Spleen (tissue), 7 donors: Measurements from ENCODE around the gene KIF6.

ENCODE experiments used
- POLR2A ChIP-seq, 3 donors: fragments of 450-650 bp; IDR thresholded peaks; one replicate each; pipeline ENCODE4 v1.5.1; 2017; ENCODE audit warnings: antibody characterized with exemption in 3 of 3, mild to moderate bottlenecking in 1 of 3
- POLR2AphosphoS5 ChIP-seq, 3 donors: sonication (generic); formaldehyde crosslinking; IDR thresholded peaks; one replicate each; pipeline ENCODE4 v1.5.1; 2017; ENCODE audit warnings: antibody characterized with exemption in 3 of 3
- TF ChIP-seq, protein P1 (sequence below), 11 experiments: fragments of 200-600 bp in 7 of 11; fragments of 450-650 bp in 4 of 11; sonication (generic) in 4 of 11; IDR thresholded peaks in 8 of 11; conservative IDR thresholded peaks in 3 of 11; 1 replicate in 7 of 11; 2 replicates in 4 of 11; pipeline versions ENCODE4 v1.4.0 to v1.8.0; 2016 to 2021; ENCODE audit warnings: antibody characterized with exemption in 11 of 11, inconsistent platforms in 4 of 11, mild to moderate bottlenecking in 1 of 11
- donor health status: DM: no; HTN: no; CAD: no; lungs with moderate emphysema.
- donor health status: DM: no; HTN: no; CAD: no.
- donor health status: DM: no; HTN: no; CAD: no.

DNA sequence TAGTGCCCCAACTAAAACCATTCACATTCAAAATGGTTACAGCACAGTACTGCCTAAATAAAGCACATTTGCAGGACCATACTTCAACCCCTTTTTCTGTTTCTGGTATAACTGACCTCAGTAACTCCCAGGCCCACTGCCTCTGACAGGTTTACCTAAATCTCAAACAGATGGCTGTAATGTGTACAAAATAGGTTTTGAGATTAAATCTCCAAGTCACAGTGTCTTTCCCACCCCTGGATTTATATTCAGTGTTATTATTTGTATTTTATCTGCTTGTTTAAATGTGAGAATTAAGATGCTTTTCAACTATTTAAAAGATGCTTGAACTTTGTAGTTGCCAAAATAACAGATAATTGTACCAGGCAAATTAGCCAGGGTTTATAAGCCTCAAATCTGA is 4.7 kb upstream of the KIF6 start:
- no peak for TF ChIP-seq POLR2A (IDR thresholded peaks at IDR 0.05)
- TF ChIP-seq, protein P1, sequence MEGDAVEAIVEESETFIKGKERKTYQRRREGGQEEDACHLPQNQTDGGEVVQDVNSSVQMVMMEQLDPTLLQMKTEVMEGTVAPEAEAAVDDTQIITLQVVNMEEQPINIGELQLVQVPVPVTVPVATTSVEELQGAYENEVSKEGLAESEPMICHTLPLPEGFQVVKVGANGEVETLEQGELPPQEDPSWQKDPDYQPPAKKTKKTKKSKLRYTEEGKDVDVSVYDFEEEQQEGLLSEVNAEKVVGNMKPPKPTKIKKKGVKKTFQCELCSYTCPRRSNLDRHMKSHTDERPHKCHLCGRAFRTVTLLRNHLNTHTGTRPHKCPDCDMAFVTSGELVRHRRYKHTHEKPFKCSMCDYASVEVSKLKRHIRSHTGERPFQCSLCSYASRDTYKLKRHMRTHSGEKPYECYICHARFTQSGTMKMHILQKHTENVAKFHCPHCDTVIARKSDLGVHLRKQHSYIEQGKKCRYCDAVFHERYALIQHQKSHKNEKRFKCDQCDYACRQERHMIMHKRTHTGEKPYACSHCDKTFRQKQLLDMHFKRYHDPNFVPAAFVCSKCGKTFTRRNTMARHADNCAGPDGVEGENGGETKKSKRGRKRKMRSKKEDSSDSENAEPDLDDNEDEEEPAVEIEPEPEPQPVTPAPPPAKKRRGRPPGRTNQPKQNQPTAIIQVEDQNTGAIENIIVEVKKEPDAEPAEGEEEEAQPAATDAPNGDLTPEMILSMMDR (IDR thresholded peaks at IDR 0.05 in 8 of 11, conservative IDR thresholded peaks at IDR 0.05 in 3 of 11), result no peak
- TF ChIP-seq POLR2AphosphoS5 (IDR thresholded peaks at IDR 0.05), result no peak
